SK-N-MC (cell line): ENCODE results near the gene ANKRD13B.

ENCODE experiments used
- DNase-seq: peaks from one replicate; pipeline ENCODE4 v3.0.0-alpha.2; 2011; ENCODE audit warnings: low read depth, low spot score
- H3K27ac ChIP-seq: fragments of 200-600 bp; sonication (generic); 2 replicates; pipeline ENCODE4 v1.5.1; 2016; ENCODE audit warnings: mixed run types
- H3K36me3 ChIP-seq: fragments of 200-600 bp; sonication (generic); 2 replicates; pipeline ENCODE4 v1.6.1; 2017; ENCODE audit warnings: antibody characterized with exemption, low read length, mixed read lengths; ENCODE audit not compliant: insufficient read depth
- H3K4me3 ChIP-seq: fragments of 200-600 bp; sonication (generic); 2 replicates; pipeline ENCODE4 v1.5.1; 2016
- H3K9ac ChIP-seq: fragments of 200-600 bp; sonication (generic); 2 replicates; pipeline ENCODE4 v1.8.0; 2017; ENCODE audit warnings: mixed run types, mixed read lengths; ENCODE audit not compliant: insufficient read length
- H3K9me3 ChIP-seq: fragments of 200-600 bp; sonication (generic); 2 replicates; pipeline ENCODE4 v1.6.1; 2017; ENCODE audit warnings: low read depth, mild to moderate bottlenecking, antibody characterized with exemption, low read length, moderate library complexity, mixed read lengths
- EZH2 ChIP-seq: fragments of 200-600 bp; sonication (generic); IDR thresholded peaks from one replicate; pipeline ENCODE4 v1.6.1; 2017; ENCODE audit warnings: antibody characterized with exemption
- FOXP2 ChIP-seq: optimal IDR thresholded peaks from 2 replicates; pipeline ENCODE3; 2011; ENCODE audit warnings: mild to moderate bottlenecking, moderate library complexity; ENCODE audit not compliant: insufficient read depth; ENCODE audit errors: extremely low read length, control extremely low read depth
- POLR2AphosphoS5 ChIP-seq: IDR thresholded peaks from 2 replicates; pipeline ENCODE4 v1.6.1; 2012; ENCODE audit warnings: mild to moderate bottlenecking, low read depth, low read length, borderline replicate concordance

Gene ANKRD13B

GRCh38 chr17:29559640-29560039, 33.3 kb upstream of the ANKRD13B start:
- Histone ChIP-seq H3K9ac (no peak overlapping the region), H3K27ac (no peak overlapping the region), H3K36me3 (no peaks in the 10 kb centered on the region)

GRCh38 chr17:29560316-29560715, 32.6 kb upstream of the ANKRD13B start:
- H3K36me3 ChIP-seq = no peaks in the 10 kb centered on the region
- no peak overlapping the region for H3K9ac ChIP-seq
- no peak overlapping the region for H3K27ac ChIP-seq
- TF ChIP-seq FOXP2 = no peak
- no peak for TF ChIP-seq POLR2AphosphoS5
- TF ChIP-seq EZH2 = no peak
- no peak for DNase-seq
- no peak overlapping the region for H3K4me3 ChIP-seq
- H3K9me3 ChIP-seq = no peaks in the 10 kb centered on the region

More at GRCh38 chr17:29559640-29560039, 33.3 kb upstream of the ANKRD13B start:
- Histone ChIP-seq H3K9me3 (no peaks in the 10 kb centered on the region), H3K4me3 (no peak overlapping the region)
- DNase-seq = no peak
- TF ChIP-seq FOXP2 = no peak
- no peak for TF ChIP-seq EZH2
- TF ChIP-seq POLR2AphosphoS5 = no peak

- no peak for DNase-seq
- Histone ChIP-seq H3K9me3 (no peaks in the 10 kb centered on the region), H3K36me3 (no peaks in the 10 kb centered on the region), H3K4me3 (no peak overlapping the region), H3K27ac (no peak overlapping the region), H3K9ac (no peak overlapping the region)
- TF ChIP-seq EZH2 = no peak
- TF ChIP-seq FOXP2 = no peak
- no peak for TF ChIP-seq POLR2AphosphoS5
Observed at GRCh38 chr17:29561554-29562517, 31.1 kb upstream of the ANKRD13B start.

GRCh38 chr17:29562615-29563014, 30.3 kb upstream of the ANKRD13B start:
- H3K36me3 ChIP-seq = no peaks in the 10 kb centered on the region
- H3K9ac ChIP-seq = no peak overlapping the region
- no peak overlapping the region for H3K4me3 ChIP-seq
- TF ChIP-seq POLR2AphosphoS5 (no peak), FOXP2 (no peak), EZH2 (no peak)
- H3K27ac ChIP-seq = no peak overlapping the region
- no peak for DNase-seq
- no peaks in the 10 kb centered on the region for H3K9me3 ChIP-seq

- Histone ChIP-seq H3K4me3 (no peak overlapping the region), H3K36me3 (no peaks in the 10 kb centered on the region), H3K27ac (no peak overlapping the region), H3K9me3 (no peaks in the 10 kb centered on the region), H3K9ac (no peak overlapping the region)
- DNase-seq = no peak
- TF ChIP-seq POLR2AphosphoS5 (no peak), EZH2 (no peak), FOXP2 (no peak)
Observed at GRCh38 chr17:29563816-29564215, 29.1 kb upstream of the ANKRD13B start.

GRCh38 chr17:29565643-29566472, 27.1 kb upstream of the ANKRD13B start:
- no peak overlapping the region for H3K4me3 ChIP-seq
- H3K36me3 ChIP-seq = no peaks in the 10 kb centered on the region
- no peak for DNase-seq
- no peaks in the 10 kb centered on the region for H3K9me3 ChIP-seq
- H3K27ac ChIP-seq = no peak overlapping the region
- TF ChIP-seq EZH2 = no peak
- no peak for TF ChIP-seq POLR2AphosphoS5
- TF ChIP-seq FOXP2 = no peak
- no peak overlapping the region for H3K9ac ChIP-seq

- peak within 1 kb of the TSS; percentile 65 for H3K9ac ChIP-seq
- H3K27ac ChIP-seq = no peak within 1 kb of the TSS
- no peaks in the 10 kb centered on the region for H3K9me3 ChIP-seq
- no peak for DNase-seq
- H3K36me3 ChIP-seq = no peaks in the 10 kb centered on the region
- TF ChIP-seq POLR2AphosphoS5 = no peak
- no peak for TF ChIP-seq FOXP2
- TF ChIP-seq EZH2 = no peak
- H3K4me3 ChIP-seq = peak within 1 kb of the TSS; percentile 98
Observed at GRCh38 chr17:29566473-29567303, 26.2 kb upstream of the ANKRD13B start, which contains the start of gene ABHD15. ABHD15 (minus strand) TSS chr17:29567037; CDS start chr17:29566966, 71 bp downstream.

- Histone ChIP-seq H3K27ac (no peak overlapping the region), H3K4me3 (peak overlapping the region; percentile 98), H3K36me3 (no peaks in the 10 kb centered on the region), H3K9ac (no peak overlapping the region), H3K9me3 (no peaks in the 10 kb centered on the region)
- TF ChIP-seq EZH2 (no peak), FOXP2 (no peak), POLR2AphosphoS5 (no peak)
- no peak for DNase-seq
Observed at GRCh38 chr17:29567304-29567553, 25.7 kb upstream of the ANKRD13B start.
